Gastroesophageal sphincter (tissue), 3 donors: ENCODE measurements around the gene FRMPD2.
"Not testable (repeated sequence)": the region's sequence is repeated elsewhere in the genome, so short reads cannot be mapped to it uniquely, and the experiment has no call there.

Experiments used
- CTCF ChIP-seq, 4 experiments: fragments of 200-600 bp in 2 of 4; fragments of 450-650 bp in 2 of 4; sonication (generic) in 1 of 4; IDR thresholded peaks; one replicate each; pipeline ENCODE4 v1.5.1; 2017 to 2019; ENCODE audit warnings: antibody characterized with exemption in 4 of 4, mild to moderate bottlenecking in 2 of 4, moderate library complexity in 2 of 4
- EP300 ChIP-seq: sonication (generic); formaldehyde crosslinking; IDR thresholded peaks from one replicate; pipeline ENCODE4 v1.6.1; 2017; ENCODE audit warnings: antibody characterized with exemption, mild to moderate bottlenecking
- POLR2A ChIP-seq, 2 donors: fragments of 450-650 bp; IDR thresholded peaks; one replicate each; pipeline ENCODE4 v1.6.1; 2017; ENCODE audit warnings: antibody characterized with exemption in 2 of 2, mild to moderate bottlenecking in 2 of 2, moderate library complexity in 1 of 2
- POLR2AphosphoS5 ChIP-seq: sonication (generic); formaldehyde crosslinking; IDR thresholded peaks from one replicate; pipeline ENCODE4 v1.6.1; 2017; ENCODE audit warnings: antibody characterized with exemption

- not testable (repeated sequence) for TF ChIP-seq CTCF (IDR thresholded peaks at IDR 0.05); POLR2AphosphoS5; POLR2A (IDR thresholded peaks at IDR 0.05); EP300
Measured at GRCh38 chr10:48172715-48173114, 101.8 kb downstream of the FRMPD2 start.
